DMS114 treated with DMSO at 0.1 percent for 48 hours (cell line): ENCODE results near the gene SH3YL1.

Experiments used
- DNase-seq: peaks from one replicate; lab custom pipeline; 2025; ENCODE audit not compliant: unreplicated experiment; lab: John Stamatoyannopoulos, UW

Gene SH3YL1

GRCh38 chr2:282371-283263 lies 18.8 kb upstream of the SH3YL1 start:
- DNase-seq = no peak

DNA sequence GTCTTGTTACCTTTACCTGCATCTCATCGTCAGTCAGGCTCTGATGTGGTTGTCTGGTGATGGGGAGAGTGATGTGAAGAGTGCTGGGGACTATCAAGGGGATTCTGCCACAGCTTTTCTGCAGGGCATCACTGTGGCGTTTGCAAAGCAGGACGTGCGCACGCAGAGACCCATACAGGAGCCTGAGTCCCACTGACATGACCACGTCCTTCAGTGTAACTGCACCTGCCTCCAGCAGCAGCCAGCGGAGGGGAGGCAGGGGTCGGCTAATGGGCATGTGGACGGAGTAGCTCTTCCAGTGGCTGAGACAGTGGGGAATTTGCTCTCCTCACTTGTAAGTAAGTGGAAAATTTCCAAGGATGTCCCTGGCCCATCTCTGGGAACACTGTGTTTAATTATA lies 17.5 kb upstream of the SH3YL1 start:
- no peak for DNase-seq

- DNase-seq = no peak
Observed at GRCh38 chr2:280650-281110, 16.8 kb upstream of the SH3YL1 start.

DNA sequence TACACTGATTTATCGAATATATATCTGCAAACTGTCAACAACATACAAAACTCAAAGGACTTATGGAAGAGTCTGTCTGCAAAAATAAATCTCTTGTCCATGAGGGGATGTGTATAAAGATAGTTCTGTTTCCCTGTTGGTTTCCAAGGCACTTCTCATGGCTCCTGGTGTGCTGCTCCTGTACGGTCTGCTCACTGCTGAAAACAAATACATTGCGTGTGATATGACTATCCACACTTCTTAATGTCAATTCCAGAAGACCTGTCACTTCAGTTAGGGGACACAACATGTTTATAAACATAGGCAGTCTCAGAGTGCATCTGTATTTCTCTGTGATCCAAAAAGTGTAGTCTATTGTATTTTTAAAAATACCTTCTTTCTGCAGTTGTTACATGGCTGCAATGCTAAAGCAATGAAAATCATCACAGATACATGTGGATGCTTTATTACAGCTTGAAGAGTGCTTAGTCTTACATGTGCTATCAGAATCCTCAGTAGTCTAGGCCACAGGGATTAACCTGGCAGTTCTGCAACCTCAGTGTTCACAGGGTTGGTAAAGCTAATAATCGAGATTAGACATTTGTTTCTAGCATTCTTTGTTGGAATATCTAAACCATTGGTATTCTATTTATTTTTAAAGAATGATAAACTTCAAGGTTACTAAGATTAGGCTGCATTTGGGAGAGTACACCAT lies 16.3 kb upstream of the SH3YL1 start:
- DNase-seq = no peak

DNA sequence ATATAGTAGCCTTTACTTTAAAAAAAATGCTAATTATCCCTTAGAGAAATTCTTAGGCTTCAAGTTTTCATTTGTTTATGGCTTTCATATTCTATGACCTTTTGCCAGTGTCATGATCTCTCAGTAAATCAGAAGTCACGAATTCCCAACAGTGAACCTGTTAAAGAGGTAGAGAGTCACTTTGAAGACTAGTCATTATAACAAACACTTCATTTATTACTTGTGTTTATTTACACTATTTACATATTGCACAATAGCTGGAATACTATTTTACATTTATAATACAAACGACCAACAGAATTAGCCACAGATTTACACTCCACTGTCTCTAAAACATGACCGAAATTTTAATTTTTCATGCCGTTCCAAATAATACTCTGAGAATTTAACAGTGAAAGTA lies 15.5 kb upstream of the SH3YL1 start:
- no peak for DNase-seq

- DNase-seq = no peak
Observed at GRCh38 chr2:278927-279320, 15.1 kb upstream of the SH3YL1 start.

- DNase-seq = no peak
Observed at GRCh38 chr2:278312-278926, 14.6 kb upstream of the SH3YL1 start.

DNA sequence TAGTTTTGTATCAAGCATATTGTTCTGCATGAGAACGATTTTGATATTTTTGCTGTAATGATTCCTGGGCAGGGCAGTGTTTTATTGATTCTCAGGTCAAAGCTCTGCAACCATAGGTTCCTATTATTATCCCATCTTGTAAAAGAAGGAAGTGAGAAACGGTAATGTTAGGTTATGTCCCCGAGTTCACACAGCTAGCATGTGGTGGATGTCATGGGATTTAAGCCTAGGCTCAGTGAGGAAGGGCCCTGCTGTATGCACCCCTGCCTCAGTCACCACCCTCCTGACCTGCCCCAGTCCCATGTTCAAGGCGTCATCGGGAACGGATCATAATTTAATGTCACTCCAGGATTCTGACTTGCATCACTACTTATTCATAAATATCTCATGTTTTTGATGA lies 11.6 kb upstream of the SH3YL1 start:
- DNase-seq = no peak

DNA sequence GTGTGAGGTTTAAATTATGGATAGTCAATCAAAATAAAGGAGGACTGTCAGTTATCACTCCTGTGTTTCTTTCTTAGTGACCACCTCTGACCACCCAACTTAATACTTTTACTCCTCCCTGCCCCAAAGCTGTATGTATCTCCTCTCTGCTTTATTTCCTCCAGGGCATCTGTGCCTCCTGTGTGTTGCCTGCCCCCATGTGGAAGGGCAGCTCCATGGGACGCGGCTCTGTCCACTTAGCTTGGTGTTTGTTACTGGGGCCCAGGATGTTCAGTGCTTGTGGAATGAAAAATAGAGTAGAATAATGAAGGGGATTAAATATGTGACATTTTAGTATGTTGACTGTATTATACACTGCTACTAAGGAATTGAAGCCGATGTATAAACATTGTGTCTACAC lies 10.7 kb upstream of the SH3YL1 start:
- no peak for DNase-seq

- DNase-seq = no peak
Observed at GRCh38 chr2:273333-273732, 9.5 kb upstream of the SH3YL1 start.

- no peak for DNase-seq
Observed at GRCh38 chr2:271917-272316, 8.1 kb upstream of the SH3YL1 start.

GRCh38 chr2:270861-271260 lies 7.0 kb upstream of the SH3YL1 start:
- no peak for DNase-seq

DNA sequence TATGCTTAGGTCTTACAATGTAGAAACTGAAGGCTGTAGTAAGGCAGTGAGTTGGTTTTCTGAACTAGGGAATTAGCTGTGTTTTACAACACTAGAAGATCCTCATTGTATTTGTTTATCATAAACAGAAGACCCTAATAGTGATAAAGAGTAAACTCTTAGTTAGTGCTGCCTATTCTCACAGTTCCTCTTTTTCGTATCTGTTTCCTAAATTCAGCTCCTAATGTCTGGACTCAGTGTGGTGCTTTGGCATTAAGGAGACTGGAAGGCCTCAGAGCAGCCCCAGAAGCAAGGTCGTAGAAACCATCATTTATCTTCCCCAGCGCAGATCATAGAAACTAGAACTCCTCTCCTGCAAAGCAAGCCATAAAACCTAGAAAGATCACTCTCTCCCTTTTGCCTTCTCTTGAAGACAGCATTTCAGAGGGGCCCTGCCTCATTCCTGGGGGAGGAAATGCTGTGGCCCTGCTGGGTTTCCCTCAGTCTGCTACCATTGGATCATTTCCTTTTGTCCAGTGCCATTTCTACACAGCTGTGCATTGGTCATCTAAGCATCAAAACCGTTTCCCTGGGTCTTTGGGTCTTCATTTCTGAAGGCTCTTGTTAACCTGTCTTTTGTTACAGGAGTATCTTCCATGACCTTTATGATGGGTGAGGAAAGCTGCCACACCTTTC lies 5.7 kb upstream of the SH3YL1 start:
- DNase-seq = no peak

DNA sequence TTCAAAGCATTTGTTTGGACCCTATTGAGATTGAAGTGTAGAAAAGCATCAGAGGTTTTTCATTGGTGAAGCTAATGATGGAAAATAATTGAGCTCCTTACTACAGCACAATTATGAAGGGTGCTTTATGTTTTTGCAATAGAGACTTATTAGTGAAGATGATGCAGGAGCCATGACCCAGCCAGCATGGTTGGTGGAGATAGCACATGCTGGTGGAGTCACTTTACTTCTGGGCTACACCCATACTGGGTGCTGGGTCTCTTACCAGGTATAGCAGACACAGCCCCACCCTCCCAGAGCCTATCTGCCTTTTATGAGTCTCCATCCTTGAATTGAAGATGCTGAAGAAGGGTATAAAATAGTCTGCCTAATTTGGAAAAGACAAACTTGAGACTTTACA lies 4.5 kb upstream of the SH3YL1 start:
- DNase-seq = no peak

GRCh38 chr2:264493-265468 lies 949 bp upstream of the SH3YL1 start, which contains the start of gene ACP1:
Gene ACP1, plus strand, starts transcription at chr2:264947. Its CDS starts 18 bp downstream, at chr2:264965.
- peak; percentile 84 for DNase-seq

- no peak for DNase-seq
Observed at GRCh38 chr2:263022-263738, 652 bp downstream of the SH3YL1 start.

GRCh38 chr2:262117-262516 lies 1.7 kb downstream of the SH3YL1 start:
- no peak for DNase-seq

DNA sequence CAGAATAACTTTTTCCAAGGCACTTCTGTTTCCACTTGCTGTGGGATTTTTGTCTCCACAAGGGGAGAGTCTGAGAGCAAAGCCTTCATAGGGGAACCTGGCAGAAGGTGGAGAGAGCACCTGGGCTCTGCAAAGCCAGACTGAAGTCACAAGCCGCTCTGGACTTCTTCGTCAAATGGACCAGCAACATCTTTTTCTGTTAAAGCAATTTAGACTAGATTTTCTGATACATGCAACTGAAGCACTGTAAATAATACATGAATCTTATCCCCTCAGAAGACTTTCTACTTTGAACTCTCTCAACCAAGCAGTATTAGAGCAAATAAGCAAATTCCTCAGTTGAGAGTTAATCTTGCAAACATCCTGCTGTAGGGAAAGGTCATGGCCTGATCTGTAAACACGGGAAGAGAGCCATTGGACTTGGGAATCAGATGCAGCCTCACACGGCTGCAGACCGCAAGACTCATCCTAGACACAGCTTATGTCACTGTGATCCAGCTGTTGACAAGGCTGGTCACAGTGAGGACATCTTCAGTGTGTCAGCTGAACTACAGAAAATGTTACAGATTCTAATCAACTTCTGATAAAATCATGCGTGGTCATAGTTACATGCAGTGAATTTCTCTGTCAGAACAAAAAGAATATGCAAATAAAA lies 3.2 kb downstream of the SH3YL1 start:
- DNase-seq = no peak

- DNase-seq = no peak
Observed at GRCh38 chr2:259789-260331, 4.0 kb downstream of the SH3YL1 start.
